H54 (cell line): ENCODE data around the gene OCLN.
"Not testable (repeated sequence)": the region's sequence is repeated elsewhere in the genome, so short reads cannot be mapped to it uniquely, and the experiment has no call there.

Source experiments
- DNase-seq: peaks from one replicate; pipeline ENCODE4 v3.0.0; 2011; ENCODE audit warnings: low spot score, mixed read lengths; ENCODE audit not compliant: insufficient read length
- FAIRE-seq: peaks from 3 replicates; lab custom pipeline; 2011; peaks lifted over from hg19 to GRCh38; lab: Jason Lieb, UNC
- POLR2A ChIP-seq: IDR thresholded peaks from 2 replicates; pipeline ENCODE4 v1.6.1; 2011; ENCODE audit warnings: low read depth, mild to moderate bottlenecking, low read length

OCLN gene

GRCh38 chr5:69468631-69469030, 24.0 kb upstream of the OCLN start:
- no peak for TF ChIP-seq POLR2A
- DNase-seq (no peak), FAIRE-seq (no peak)

- FAIRE-seq, DNase-seq: not testable (repeated sequence)
Measured at GRCh38 chr5:69471516-69471915, 21.1 kb upstream of the OCLN start.

- FAIRE-seq, DNase-seq: not testable (repeated sequence)
Measured at GRCh38 chr5:69472535-69473143, 20.0 kb upstream of the OCLN start.

GRCh38 chr5:69477170-69477569, 15.4 kb upstream of the OCLN start:
- FAIRE-seq (no peak), DNase-seq (no peak)
- no peak for TF ChIP-seq POLR2A

GRCh38 chr5:69478296-69478695, 14.3 kb upstream of the OCLN start:
- not testable (repeated sequence) for FAIRE-seq

GRCh38 chr5:69484891-69485290, 7.7 kb upstream of the OCLN start:
- DNase-seq (no peak), FAIRE-seq (no peak)
- TF ChIP-seq POLR2A: no peak

More at GRCh38 chr5:69478296-69478695, 14.3 kb upstream of the OCLN start:
- DNase-seq: not testable (repeated sequence)

GRCh38 chr5:69485471-69485870, 7.1 kb upstream of the OCLN start:
- no peak for TF ChIP-seq POLR2A
- DNase-seq (no peak), FAIRE-seq (no peak)

GRCh38 chr5:69489246-69489645, 3.3 kb upstream of the OCLN start:
- DNase-seq (no peak), FAIRE-seq (no peak)
- no peak for TF ChIP-seq POLR2A

GRCh38 chr5:69491027-69491426, 1.6 kb upstream of the OCLN start:
- FAIRE-seq (no peak), DNase-seq (no peak)
- TF ChIP-seq POLR2A: no peak

GRCh38 chr5:69491838-69492390, 676 bp upstream of the OCLN start:
- DNase-seq (no peak), FAIRE-seq (no peak)
- TF ChIP-seq POLR2A: no peak

- no peak for DNase-seq
- no peak for FAIRE-seq
- no peak for TF ChIP-seq POLR2A
Measured at GRCh38 chr5:69492923-69493395, 369 bp downstream of the OCLN start.

GRCh38 chr5:69493396-69494133, 975 bp downstream of the OCLN start:
- no peak for TF ChIP-seq POLR2A
- no peak for DNase-seq
- no peak for FAIRE-seq

GRCh38 chr5:69494452-69494851, 1.9 kb downstream of the OCLN start:
- TF ChIP-seq POLR2A: no peak
- FAIRE-seq (no peak), DNase-seq (no peak)

- no peak for TF ChIP-seq POLR2A
- DNase-seq (no peak), FAIRE-seq (no peak)
Measured at GRCh38 chr5:69497006-69497520, 4.5 kb downstream of the OCLN start.
